Cardiac muscle cell (in vitro differentiated cells and primary cell): Measurements from ENCODE around the gene VWA8. TPM values are rescaled to one million over a fixed set of nuclear protein-coding genes. Genes with fewer than 3 reads are reported as not detected.
"Not testable (repeated sequence)": the region's sequence is repeated elsewhere in the genome, so short reads cannot be mapped to it uniquely, and the experiment has no call there.

Source experiments
- DNase-seq, 2 donors: peaks; one replicate each; pipeline versions ENCODE4 v3.0.0 to v3.0.0-alpha.2; 2010 to 2017; ENCODE audit warnings: low read depth in 1 of 2, low spot score in 1 of 2
- H3K27ac ChIP-seq: fragments of 200-600 bp; sonication (generic); 2 replicates; pipeline ENCODE4 v1.5.1; 2016
- H3K27me3 ChIP-seq: fragments of 200-600 bp; sonication (generic); 2 replicates; pipeline ENCODE4 v1.6.0; 2016; ENCODE audit warnings: control low read depth
- H3K36me3 ChIP-seq: fragments of 200-600 bp; sonication (generic); 2 replicates; pipeline ENCODE4 v1.5.1; 2016; ENCODE audit warnings: control low read depth
- H3K4me1 ChIP-seq: fragments of 200-600 bp; sonication (generic); 2 replicates; pipeline ENCODE4 v1.8.1; 2017; ENCODE audit warnings: low read depth, mild to moderate bottlenecking, mixed run types
- H3K4me3 ChIP-seq: fragments of 200-600 bp; sonication (generic); 2 replicates; pipeline ENCODE4 v1.5.1; 2016; ENCODE audit warnings: mild to moderate bottlenecking
- H3K9me3 ChIP-seq: fragments of 200-600 bp; sonication (generic); 2 replicates; pipeline ENCODE4 v1.5.1; 2017; ENCODE audit warnings: low read depth, mild to moderate bottlenecking, control low read depth
- CTCF ChIP-seq: IDR thresholded peaks from 2 replicates; pipeline ENCODE4 v1.5.1; 2012; ENCODE audit warnings: low read depth, mild to moderate bottlenecking, low read length
- polyA plus RNA-seq: library from polyadenylated mRNA; unstranded; fragments of >200 nt; fragmentation: Nextera tagmentation; extraction: Ambion mirVana; gene quantifications from 2 replicates; pipeline ENCODE4 v1.2.1, GENCODE V29; 2016
- total RNA-seq: library from RNA; depleted of rRNA; stranded (reverse); fragments of >200 nt; gene quantifications from 2 replicates; pipeline ENCODE4 v1.2.3, GENCODE V29; 2016

The VWA8 gene
- total and polyA plus RNA-seq, 2 experiments from 2014 or later, result 9.4 to 22.9 TPM

GRCh38 chr13:41928323-41928722 lies 32.6 kb downstream of the VWA8 start:
- Histone ChIP-seq H3K9me3 (no peaks in the 10 kb centered on the region), H3K36me3 (no peaks in the 10 kb centered on the region), H3K27ac (no peak overlapping the region), H3K4me3 (no peak overlapping the region), H3K27me3 (no peaks in the 10 kb centered on the region), H3K4me1 (no peaks in the 10 kb centered on the region)
- TF ChIP-seq CTCF, result no peak
- no peak for DNase-seq

- Histone ChIP-seq H3K4me3 (no peak overlapping the region), H3K27me3 (no peaks in the 10 kb centered on the region), H3K4me1 (no peaks in the 10 kb centered on the region), H3K27ac (no peak overlapping the region), H3K36me3 (no peaks in the 10 kb centered on the region), H3K9me3 (no peaks in the 10 kb centered on the region)
- DNase-seq, result no peak
- TF ChIP-seq CTCF, result no peak
These were observed 35.9 kb downstream of the VWA8 start for GRCh38 chr13:41925014-41925413.

- not testable (repeated sequence) for DNase-seq, H3K4me3 ChIP-seq, H3K36me3 ChIP-seq, H3K4me1 ChIP-seq, H3K27me3 ChIP-seq, H3K9me3 ChIP-seq, H3K27ac ChIP-seq
These were observed 38.0 kb downstream of the VWA8 start for GRCh38 chr13:41922894-41923293.

GRCh38 chr13:41919741-41920487 lies 41.0 kb downstream of the VWA8 start:
- Histone ChIP-seq H3K27me3 (no peaks in the 10 kb centered on the region), H3K36me3 (no peaks in the 10 kb centered on the region), H3K4me3 (no peak overlapping the region), H3K4me1 (peaks cover 25% of the 10 kb centered on the region), H3K27ac (no peak overlapping the region), H3K9me3 (no peaks in the 10 kb centered on the region)
- DNase-seq, result no peak
- no peak for TF ChIP-seq CTCF

GRCh38 chr13:41919031-41919740 lies 41.7 kb downstream of the VWA8 start:
- TF ChIP-seq CTCF, result no peak
- Histone ChIP-seq H3K9me3 (no peaks in the 10 kb centered on the region), H3K4me3 (no peak overlapping the region), H3K27me3 (no peaks in the 10 kb centered on the region), H3K27ac (no peak overlapping the region), H3K4me1 (peaks cover 32% of the 10 kb centered on the region), H3K36me3 (no peaks in the 10 kb centered on the region)
- DNase-seq, result no peak

- H3K4me1 ChIP-seq, result peaks cover 34% of the 10 kb centered on the region
- H3K27ac ChIP-seq, result no peak overlapping the region
- H3K27me3 ChIP-seq, result no peaks in the 10 kb centered on the region
- no peaks in the 10 kb centered on the region for H3K36me3 ChIP-seq
- H3K9me3 ChIP-seq, result no peaks in the 10 kb centered on the region
- H3K4me3 ChIP-seq, result no peak overlapping the region
- DNase-seq, result peak in 1 of 2 donors; percentile 74
- TF ChIP-seq CTCF, result no peak
These were observed 43.3 kb downstream of the VWA8 start for GRCh38 chr13:41917641-41918040.
